GM19043 (cell line): Measurements from ENCODE around the gene PTPRO.

Experiments
- ATAC-seq: cut with Tn5 transposase; IDR thresholded peaks from one replicate; pipeline ENCODE4 v1.9.1; 2021; ENCODE audit warnings: low read depth; ENCODE audit not compliant: unreplicated experiment

Gene PTPRO

DNA sequence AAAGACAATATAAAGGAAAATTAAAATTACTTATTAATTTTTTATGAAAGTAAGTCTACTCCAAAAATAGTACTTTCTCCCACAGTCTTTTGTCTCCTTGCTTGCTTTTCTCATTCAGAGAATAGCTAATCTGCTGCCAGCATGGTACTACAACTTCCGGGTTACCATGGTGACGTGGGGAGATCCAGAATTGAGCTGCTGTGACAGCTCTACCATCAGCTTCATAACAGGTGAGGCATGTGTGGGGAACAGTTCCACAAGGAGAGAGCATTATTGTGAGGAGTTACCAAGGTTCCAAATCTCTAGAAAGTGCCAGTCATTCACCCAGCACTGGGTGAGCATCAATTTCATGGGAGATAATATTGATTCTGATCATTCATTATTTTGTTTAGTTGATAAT, 197.8 kb downstream of the PTPRO start:
- no peak for ATAC-seq

DNA sequence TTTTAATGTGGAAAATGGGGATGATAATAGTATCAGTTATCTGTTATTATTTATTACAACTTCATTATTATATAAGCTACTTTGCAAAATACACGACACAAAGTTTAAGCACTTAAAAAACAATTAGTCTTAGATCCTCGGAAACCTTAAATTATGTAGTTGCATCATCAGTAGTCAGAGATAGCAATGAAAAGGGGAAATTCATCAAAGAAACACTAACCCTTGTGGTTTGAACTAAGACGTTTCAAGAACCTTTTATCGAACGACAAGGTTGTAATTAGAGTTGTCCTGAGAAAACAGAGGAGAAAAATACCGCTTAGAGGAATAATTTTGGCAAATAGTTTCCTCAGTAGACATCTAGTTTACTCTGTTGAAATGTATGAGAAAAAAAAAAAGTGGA, 198.5 kb downstream of the PTPRO start:
- ATAC-seq = no peak

DNA sequence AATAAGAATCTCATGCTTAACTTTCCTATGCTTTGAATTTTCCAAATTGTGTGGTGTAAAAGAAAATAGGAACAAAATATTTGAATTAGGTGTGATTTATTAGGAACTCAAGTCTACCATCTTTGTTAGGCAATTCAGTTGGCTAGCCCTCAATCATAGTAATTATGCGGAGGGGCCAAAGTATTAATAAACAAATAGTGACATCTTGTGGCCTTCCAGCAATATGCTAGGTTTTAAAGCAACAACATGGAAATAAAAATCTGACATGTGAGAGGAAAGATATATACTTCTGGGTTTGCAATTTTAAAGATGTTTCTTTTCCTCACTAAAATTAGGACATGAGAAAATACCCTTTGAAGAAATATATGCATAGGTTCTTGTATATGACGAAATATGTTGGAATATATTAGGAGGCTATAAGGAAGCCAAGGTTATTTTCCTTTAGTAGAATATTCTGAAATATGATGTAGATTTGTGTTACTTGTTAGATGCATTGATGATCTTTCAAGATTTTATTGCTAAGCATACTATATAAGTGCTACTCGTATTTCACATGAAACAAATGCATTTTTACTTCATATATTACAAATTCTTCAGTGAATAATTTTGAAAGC, 200.4 kb downstream of the PTPRO start:
- no peak for ATAC-seq

- ATAC-seq = no peak
Observed at GRCh38 chr12:15525441-15525840, 203.1 kb downstream of the PTPRO start.

DNA sequence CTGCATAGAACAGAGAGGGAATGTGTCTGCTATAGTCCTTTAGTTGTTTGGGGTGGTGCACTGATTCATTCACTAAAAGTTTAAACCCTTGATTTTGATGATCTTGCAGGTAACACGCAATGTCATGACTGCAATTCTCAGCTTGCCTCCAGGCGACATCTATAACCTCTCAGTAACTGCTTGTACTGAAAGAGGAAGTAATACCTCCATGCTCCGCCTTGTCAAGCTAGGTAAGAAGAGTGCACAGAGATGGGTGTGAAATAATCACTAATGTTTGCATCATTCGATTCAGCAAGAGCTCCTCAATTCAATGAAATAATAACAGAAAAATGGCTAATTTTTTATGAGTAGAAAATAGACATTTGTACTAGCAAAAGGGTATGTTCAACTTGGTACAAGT, 203.7 kb downstream of the PTPRO start:
- ATAC-seq = peak; percentile 99

DNA sequence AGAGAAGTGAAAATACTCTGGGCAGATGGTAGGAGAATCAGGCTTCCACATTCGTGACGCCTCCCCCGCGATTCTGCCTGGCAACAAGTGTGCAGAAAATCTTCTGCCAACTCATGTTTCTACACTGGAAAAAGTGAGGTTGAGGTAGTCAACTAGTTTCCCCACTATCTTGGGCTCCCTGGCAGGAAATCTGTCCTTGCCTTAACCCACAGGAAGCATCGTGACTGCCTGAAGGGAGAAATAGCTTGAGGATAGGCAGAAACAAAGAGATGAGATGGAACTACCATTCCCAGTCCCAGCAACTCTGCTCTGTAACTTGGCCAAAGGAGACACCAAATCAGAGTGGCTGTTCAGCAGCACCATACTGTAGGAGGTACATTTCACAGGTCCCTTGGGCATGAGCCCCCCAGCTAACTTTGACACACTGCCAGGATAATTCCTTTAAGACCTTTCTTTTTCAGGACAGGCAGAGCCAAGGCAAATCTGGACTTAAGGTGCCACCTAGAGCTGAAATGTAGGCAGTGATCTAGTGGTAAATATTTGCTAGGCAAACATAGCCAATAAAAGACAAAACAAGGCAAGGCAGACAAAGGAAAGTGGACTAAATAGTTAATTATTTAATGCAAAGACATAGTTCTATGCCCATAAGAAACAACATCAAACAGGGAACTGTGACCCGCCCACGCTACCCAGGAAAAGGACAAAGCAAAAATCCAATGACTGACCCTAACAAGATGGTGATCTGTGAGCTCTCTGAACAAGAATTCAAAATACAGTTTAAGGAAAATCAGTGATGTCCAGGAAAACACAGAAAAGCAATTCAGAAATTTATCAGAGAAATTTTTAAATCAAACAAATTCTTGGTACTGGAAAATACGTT, 205.1 kb downstream of the PTPRO start:
- no peak for ATAC-seq

DNA sequence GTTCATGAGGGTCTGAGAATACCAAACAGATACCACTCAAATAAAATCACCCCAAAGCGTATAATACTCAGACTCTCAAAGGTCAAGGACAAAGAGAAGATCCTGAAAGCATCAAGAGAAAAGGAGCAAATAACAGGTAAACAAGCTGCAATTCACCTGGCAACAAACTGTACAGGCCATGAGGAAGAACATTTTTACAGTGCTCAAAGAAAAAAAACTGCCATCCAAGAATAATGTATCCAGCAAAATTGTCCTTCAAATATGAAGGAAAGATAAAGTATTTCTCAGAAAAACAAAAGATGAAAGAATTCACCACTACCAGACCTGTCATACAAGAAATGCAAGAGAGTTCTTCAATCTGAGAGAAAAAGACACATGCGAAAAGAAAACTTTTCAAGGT, 206.4 kb downstream of the PTPRO start:
- no peak for ATAC-seq

DNA sequence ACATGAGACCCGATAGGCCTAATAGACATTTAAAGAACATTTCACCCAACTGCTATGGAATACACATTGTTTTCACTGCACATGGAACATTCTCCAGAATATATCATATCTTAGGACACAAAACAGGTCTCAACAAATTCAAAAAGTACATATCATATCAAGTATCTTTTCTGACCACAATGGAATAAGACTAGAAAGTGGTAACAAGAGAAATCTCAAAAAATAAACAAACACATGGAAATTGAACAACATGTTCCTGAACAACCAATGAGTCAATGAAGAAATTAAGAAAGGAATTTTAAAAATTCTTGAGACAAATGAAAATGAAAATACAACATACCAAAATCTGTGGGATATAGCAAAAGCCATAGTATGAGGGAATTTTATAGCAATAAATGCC, 208.1 kb downstream of the PTPRO start:
- no peak for ATAC-seq

- peak; percentile 70 for ATAC-seq
Observed at GRCh38 chr12:15532364-15532977, 210.2 kb downstream of the PTPRO start.

GRCh38 chr12:15534322-15534721, 212.0 kb downstream of the PTPRO start:
- peak; percentile 75 for ATAC-seq

DNA sequence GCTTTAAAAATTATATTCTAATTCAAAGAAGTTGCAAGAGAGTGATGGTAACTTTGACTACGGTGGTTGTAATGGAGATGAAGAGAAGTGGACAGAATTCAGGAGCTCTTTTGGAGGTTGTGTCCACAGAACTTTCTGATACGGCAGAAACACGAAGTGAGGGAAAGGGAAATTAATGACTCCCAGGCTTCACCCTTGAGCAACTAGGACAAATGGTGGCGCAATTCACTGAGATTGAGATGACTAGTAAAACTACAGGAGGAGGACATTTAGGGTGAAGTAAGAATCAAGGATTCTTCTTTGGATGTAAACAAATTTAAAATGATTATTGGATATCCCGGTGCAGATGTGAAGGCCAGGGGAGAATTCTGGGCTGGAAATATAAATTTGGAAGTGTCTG, 212.6 kb downstream of the PTPRO start:
- ATAC-seq = no peak

DNA sequence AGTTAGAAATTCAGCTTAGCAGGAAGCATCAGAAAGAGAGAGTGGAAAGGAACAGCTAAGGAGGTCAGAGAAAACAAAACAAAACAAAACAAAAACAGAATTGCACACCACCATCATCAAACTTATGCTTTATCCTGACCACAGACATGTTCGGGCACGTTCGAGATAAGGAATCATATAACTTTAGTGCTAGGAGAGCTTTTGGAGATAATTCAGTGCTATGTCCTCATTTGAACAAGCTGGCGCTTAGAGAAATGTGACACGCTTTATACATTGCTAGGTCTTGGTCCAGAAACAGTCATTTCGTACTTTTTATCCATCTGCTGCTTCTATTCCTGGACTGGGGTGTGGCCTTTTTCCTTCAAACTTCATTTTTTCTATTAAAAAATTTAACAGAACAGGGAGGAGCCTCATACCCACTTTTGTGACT, 213.1 kb downstream of the PTPRO start:
- no peak for ATAC-seq

- no peak for ATAC-seq
Observed at GRCh38 chr12:15536446-15536845, 214.1 kb downstream of the PTPRO start.

GRCh38 chr12:15538881-15539280, 216.6 kb downstream of the PTPRO start:
- no peak for ATAC-seq

DNA sequence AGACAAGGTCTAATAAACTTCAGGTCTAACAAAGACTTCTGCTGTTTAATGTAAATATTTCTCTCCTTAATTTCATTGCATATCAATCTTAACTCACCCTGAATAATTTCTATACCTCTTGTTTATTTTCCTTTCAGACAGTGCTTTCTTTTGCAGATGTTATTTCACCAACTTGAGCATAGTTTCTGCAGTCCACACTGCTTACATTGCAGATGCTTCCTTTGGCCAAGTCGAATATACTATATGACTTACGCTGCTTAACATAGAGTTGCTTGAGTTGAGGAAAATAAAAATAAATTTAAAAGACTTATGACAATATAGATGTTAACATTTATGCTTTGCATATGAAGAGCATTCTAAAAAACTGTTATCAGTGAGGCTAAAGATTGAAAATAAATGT, 217.7 kb downstream of the PTPRO start:
- ATAC-seq = no peak

- no peak for ATAC-seq
Observed at GRCh38 chr12:15540469-15540872, 218.2 kb downstream of the PTPRO start.

DNA sequence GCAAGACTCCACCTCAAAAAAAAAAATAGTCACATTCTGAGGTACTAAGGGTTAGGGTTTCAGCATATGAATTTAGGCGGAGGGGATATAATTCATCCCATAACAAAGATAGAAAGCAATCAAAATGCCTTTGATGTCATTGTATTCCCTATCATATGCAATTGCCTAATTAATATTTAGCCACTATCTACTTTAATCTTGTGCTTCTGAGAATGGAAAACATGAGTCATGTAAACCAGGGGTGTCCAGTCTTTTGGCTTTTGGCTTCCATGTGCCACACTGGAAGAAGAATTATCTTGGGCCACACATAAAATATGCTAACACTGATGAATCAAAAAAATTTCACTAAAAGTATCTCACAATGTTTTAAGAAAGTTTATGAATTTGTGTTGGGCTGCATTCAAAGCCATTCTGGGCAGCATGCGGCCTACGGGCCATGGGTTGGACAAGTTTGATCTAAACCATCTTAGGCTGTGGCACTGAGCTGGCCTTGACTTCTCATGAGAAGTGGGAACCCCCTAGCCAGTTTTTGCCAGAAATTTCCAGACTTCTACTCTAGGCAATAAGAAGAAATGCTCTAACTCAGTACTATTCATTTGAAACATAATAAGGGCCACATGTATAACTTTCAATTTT, 219.8 kb downstream of the PTPRO start:
- ATAC-seq = no peak

- no peak for ATAC-seq
Observed at GRCh38 chr12:15543347-15543746, 221.0 kb downstream of the PTPRO start.

- no peak for ATAC-seq
Observed at GRCh38 chr12:15544589-15544988, 222.3 kb downstream of the PTPRO start.

DNA sequence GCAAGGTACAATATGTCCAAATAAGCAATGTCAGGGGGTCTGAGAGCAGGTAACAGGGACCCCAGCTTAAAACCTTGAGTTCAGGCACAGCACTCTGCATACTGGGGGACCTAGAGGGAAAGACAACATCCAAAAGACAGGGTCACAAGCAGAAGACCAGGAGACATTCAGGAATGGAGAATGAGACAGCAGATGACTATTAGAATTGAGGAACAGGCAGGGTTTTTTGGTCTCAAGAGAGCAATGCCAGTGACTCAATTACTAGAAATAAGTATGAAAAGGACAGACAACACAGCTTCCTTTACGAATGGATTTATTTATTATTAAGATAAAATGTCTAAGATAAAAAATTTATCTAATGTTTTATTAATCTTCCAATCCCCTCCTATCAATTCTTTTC, 223.0 kb downstream of the PTPRO start:
- no peak for ATAC-seq

DNA sequence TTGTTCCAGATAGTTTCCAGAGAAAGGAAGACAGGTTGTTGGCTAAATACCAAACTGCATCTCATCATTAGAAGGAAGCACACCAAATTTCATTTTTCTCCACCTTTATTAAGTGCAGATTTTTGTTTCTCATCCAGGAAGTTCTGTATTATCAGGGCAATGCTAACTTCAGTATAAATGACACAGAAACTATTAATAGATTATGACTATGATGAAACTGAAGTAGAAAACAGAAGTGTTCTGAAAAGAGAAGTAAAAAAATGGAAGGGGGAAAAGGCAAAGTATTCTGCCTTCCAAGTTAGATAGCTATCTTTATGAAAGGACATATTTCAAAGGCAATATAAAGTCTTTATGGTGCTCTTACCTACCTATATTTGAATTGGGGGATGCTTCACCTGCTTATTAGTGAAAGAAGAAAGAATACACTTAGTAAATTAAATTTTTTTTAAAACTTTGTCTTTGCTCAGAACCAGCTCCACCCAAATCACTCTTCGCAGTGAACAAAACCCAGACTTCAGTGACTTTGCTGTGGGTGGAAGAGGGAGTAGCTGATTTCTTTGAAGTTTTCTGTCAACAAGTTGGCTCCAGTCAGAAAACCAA, 223.9 kb downstream of the PTPRO start:
- peak; percentile 67 for ATAC-seq
